ENCODE measurements around the gene TMEM245.

DNA sequence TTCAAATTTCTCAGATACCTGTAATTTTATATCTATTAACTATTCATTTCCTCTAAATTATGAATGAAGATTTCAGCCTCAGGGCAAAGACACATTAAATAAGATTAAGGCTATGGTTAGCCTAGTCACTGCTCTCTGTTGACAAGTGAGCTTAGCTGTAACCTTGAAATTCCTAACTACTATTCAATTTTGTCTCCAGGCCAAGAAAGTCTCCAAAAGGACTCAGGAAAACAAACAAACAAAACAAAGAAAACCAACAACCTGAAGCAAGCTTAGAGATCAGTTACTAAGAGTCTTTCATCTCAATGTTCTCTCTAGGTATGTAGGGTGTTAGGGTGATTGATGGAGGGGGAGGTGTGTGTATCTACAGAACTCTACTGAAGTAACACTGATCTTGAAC is 96.9 kb downstream of the TMEM245 start:
- TF ChIP-seq EZH2phosphoT487 (IDR thresholded peaks at IDR 0.05; ENCODE audit: borderline replicate concordance, low read depth, low read length) (no peak), CTCF (conservative IDR thresholded peaks at IDR 0.05; ENCODE audit: low read length) (no peak)

All from OCI-LY7 (cell line).